Hypothalamus (tissue), 51 donors: ENCODE data around the gene MEGF11.
"Not testable (repeated sequence)": the region's sequence is repeated elsewhere in the genome, so short reads cannot be mapped to it uniquely, and the experiment has no call there.

Experiments
- DNase-seq, 51 donors: peaks; one replicate each; lab custom pipeline; 2025; lab: John Stamatoyannopoulos, UW

MEGF11 gene

DNA sequence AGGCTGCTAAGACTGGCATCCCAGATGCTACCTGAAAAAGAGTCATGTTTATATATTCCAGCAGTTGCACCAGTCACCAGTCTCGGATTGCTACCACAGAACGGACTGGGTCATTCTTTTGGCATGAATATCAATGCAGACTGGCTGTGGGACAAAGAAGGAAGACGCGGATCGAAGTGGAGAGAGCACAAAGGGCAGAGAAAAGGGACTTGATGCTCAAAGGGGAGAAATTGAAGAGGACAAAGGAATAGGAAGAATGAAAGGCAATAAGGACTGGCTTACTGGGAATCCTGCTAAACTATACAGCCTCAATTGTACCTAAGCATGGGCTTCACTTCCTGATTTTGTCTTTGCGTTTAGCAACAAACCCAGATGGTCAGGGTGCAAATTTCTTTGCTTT, 24.5 kb upstream of the MEGF11 start:
- DNase-seq: no peak

DNA sequence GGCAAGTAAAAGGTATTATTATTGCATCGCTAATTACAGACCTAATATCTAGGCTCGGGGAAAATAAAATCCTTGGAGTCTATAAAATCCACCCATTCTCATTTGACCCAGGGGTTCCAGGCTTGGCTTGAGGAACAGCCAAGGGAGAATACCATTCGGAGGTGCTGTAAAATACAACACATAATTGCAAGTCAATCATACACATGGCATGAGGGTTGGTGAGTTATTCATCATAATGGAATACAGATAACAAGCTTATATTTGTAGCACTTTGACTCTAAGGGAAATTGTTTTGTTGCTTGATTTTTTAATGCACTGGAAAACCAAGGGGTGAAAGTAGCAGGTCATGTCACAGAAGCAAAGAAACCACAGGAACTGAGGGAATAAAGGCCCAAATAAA, 23.0 kb upstream of the MEGF11 start:
- DNase-seq: no peak

DNA sequence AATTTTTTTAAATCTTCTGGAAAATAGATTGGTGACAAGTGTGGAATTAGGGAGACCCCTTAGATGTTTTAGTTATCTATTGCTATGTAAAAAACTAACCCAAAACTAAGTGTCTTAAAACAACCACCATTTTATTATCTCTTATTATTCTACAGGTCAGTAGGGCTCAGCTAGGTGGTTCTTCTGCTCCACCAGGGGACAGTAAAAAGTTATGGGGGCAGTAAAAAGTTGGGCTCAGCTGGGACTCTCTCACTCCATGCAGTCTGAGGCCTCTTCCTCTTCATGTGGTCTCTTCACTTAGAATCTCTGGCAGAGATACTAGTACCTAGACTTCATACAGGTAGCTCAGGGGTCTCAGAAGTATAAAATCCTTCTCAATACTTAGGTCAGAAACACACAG, 21.8 kb upstream of the MEGF11 start:
- no peak for DNase-seq

DNA sequence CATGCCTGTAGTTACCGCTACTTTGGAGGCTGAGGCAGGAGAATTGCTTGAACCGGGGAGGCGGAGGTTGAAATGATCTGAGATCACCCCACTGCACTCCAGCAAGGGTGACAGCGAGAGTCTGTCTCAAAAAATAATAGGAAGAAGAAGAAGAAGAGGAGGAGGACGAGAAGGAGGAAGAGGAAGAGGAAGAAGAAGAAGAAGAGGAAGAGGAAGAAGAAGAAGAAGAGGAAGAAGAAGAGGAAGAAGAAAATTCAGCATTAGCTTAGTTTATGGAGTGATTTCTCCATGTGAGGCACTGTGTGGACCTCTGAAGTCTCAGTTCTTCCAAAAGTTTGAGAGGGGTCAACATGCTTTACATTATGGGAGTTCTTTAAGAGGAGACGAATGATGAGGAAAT, 17.4 kb upstream of the MEGF11 start:
- no peak for DNase-seq

DNA sequence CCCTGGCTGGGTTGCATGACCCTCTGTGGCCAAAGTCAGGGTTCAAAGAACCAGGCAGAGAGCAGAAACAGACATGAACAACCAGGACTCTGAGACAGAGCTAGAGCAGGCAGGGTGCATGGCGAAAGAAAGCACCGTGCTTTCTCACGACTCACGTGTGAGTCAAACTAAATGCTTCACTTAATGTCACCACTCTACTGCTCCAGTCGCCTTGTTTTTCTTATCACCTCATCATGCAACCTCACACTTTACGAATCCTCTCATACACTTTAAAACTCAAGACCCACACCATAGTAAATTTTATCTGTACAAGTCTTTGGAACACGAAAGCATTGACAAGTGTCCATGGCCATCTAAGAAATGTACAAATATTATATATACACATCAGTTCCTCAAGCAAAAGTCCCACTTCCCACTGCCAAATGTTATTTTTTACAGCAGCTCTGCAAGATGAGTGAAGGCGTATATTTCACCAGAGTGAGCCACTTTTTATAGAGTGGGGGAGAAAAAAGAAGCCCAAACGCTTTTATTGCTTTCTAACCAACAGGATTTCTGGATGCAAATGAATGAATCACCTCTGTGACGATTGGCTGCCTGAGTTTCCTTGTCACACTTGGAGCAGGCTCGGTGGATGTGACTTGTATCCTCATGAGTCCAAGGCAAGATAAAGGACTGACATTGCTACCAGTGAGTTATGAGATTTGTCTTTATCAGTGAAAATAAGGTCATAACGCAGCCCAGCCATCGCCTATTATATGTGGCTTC, 16.0 kb upstream of the MEGF11 start:
- DNase-seq: peak in 5 of 51 donors; percentile 3 to 47 (median 18)

DNA sequence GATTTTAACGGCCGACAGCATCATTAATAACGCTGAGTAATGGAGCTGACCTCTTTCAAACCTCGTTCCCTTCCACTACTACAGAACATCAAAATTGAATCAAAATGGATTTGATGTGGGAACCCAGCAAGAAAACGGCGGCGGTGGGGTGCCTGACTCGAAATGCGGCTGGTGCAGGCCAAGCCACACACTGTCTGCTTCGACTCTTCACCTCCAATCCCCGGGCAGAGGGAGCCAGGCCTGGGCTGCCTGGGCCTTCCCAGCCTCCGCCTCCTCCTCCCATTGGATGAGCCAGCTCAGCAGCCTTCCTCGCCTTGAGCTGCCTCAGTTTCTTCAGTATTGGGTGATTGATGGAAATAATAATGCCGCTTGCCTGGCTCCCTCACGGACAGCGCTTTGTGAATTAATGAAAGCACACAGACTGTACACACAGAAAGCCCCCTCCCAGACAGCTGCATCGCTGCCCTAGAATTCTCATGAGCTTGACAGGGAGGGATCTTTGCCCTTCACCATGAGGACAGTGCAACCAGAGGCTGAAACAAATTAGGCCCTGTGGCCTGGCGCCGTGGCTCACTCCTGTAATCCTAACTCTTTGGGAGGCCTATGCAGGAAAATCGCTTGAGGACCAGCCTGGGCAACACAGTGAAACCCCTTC, 11.4 kb upstream of the MEGF11 start:
- no peak for DNase-seq

DNA sequence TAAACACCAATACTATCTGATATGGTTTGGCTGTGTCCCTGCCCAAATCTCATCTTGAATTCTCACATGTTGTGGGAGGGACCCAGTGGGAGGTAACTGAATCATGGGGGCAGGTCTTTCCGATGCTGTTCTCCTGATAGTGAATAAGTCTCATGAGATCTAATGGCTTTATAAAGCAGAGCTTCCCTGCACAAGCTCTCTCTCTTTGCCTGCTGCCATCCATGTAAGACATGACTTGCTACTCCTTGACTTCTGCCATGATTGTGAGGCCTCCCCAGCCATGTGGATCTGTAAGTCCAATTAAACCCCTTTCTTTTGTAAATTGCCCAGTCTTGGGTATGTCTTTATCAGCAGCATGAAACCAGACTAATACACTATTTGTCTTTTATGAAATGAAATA, 9.3 kb upstream of the MEGF11 start:
- not testable (repeated sequence) for DNase-seq

DNA sequence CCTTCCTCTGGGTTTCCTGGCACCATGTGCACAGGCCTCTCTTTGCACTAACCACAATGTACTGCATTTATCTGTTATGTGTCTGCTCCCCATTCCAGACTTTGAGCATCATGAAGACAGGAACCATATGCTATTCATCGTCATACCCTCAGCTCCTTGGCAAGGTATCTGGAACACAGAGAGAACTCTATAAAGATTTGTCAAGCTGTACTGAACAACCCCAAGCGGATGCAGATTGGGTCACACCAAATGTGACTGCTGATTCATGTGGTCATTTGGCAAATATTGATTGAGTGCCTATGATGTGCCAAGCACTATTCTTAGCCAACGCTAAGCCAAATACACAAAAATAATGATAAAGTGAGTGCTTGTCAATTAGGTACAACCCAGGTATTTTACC, 7.5 kb upstream of the MEGF11 start:
- DNase-seq: no peak

DNA sequence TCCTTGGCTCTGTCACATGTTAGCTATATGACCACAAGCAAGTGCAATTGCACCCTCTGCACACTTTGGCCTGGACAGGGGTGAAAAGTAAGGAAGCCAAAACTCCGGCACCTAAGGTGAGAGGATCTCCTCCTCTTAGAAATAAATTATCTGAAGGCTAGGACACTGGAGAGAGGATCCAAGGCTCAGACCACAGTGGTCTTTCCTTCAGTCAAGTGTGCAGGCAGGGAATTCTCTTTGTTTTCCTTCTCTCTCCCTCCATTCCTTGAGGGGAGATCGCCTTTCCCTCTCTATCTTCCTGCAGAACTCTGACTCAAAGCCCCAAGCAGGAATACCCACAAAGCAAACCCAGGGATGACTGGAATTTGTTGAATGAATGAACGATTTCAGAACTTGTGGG, 3.1 kb upstream of the MEGF11 start:
- no peak for DNase-seq

DNA sequence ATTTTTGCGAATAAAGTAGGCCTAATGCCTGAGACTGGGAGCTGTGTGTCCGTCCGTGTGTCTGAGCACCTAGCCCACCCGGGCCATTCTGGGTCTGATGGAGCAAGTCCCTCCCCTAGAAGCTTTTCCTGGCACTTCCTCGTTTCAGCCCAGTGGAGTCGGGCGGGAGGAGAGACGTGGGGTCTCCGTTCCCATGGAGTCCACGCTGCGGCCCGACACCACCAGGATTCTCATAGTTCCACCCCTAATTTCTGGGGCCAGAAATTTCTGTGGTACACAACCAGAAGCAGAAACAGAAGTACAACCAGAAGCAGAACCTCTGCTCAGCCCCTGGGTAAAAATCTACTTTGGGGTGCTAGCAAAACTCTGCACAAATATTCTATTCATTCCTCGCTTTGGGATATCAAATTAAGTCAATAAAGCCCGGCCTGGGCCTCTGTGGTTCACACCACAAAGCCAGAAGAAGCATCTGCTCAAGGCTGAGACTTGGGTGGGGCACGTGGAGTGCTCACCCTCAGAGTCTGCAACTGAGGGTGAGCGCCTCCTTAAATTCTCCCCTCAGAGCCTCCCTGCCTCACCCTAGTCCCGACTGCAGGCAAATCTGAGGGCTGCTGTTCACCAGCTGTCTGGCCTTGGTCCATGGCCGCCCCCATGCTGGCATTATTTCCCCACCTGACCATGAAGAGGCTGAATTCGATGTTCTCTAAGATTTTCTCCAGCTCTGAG, 1.6 kb upstream of the MEGF11 start:
- no peak for DNase-seq

DNA sequence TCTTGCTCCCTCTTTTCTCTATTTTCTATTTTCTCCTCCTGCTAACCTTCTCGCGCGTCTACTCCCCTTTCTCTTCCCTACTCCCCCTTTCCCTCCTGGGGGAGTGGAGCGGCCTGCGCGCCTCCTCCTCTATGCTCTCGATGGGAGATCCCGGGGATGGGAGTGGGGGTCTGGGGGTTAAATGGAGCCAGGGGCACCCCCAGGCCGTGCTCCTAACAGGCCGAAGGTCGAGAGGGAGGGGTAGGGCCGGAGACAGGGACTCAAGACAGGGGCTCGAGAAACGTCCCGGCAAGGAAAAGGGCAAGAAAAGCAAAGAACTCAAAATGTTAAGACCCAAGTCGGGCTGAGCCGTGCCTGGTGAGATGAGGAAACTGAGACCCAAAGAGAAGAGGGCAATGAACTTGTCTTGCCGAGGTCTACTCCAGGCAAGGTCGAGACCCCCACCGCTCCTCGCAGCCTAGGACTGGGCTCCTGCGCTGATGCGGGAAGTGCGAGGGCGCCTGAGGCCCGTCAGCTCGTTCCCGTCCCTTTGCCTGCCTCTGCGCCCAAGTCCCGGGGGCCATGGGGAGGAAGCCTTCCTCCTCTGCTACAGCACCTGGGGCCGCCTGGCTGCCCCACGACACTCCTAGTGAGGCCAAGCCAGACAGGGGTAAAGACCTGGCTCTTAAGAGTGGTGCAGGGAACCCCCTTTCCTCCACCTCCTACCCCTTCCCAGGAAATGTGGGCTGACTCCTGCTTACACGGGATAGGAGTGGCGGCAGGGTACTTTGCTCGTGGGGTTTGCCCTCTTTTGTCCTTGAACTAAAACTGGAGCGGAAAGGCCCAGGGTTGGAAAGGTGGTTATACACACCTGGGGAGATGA, 770 bp upstream of the MEGF11 start:
- no peak for DNase-seq

DNA sequence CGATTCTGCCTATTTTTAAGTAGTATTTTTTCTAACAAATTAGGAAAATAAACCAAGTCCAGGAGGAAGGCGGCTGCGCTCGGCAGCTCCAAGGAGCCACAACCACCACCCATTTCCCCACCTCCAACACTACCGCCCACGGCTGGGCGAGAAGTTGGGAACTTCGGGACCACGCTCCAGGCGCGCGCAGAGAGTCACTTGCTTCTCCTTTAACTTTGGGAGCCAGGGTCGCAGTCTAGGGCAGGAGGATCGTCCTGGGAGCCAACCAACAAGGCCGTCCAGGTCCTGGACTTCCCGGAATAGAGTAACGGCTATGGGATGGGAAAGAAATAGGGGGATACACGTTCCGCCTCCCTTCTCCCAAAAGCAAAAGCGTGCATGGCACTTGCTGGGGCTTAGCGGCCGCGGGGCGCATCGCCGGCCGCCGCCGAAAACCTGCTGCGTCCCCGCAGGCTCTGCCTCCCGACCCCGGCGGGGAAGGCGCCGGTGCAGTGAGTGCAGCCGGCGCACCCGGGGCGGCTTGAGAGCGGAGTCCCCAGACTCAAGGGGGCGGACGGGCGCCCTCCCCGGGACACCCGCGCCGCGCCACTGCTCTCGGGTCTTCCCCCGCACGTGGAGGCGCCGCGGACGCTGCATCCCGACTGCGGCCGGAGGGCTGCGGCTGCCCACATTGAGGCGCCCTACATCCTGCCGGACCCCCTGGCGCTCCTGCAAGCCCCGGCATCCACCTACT, 699 bp downstream of the MEGF11 start:
- peak in 3 of 51 donors; percentile 11 to 38 (median 33) for DNase-seq

DNA sequence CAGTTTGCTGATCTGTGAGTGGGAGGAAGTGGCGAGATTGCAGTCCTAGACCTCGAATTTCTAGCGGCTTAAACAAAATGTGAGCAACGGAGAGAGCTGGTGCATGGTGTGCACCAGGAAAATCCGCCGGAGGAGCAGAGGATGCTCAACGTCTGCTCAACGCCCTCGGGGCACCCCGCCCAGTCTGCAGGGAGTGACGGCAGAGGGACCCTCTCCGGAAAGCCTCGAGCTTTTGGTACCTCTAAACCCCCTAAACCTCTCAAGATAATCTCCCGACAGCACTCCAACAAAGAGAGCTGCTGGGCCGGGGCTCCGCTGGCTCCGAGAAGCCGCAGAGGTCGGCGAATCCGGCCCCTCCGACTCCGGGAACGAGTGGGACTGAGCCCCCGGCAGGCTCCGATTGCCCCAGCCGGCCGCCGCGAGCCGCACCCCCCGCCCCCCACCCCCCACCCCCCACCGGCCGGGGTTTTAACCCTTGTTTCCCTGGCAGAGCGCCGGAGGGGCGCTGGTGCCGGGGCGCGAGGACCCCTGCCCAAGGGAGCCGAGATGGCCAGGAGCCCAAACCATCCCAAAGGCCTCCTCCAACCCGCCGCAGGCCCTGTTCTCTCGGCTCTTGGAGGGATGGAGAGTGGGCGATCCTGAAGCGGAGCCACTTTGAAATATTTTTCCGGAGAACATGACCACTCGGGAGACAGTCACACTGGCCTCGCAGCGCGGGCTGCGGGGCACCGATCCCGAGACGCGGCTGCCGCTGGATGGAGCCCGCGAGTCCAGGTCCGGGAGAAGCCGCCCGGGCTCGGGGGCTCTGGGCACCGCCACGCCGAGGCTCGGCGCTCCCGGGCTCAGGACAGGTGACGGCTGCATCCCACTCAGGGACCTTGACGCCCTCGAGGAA, 1.5 kb downstream of the MEGF11 start:
- peak in 31 of 51 donors; percentile 10 to 70 (median 33) for DNase-seq

DNA sequence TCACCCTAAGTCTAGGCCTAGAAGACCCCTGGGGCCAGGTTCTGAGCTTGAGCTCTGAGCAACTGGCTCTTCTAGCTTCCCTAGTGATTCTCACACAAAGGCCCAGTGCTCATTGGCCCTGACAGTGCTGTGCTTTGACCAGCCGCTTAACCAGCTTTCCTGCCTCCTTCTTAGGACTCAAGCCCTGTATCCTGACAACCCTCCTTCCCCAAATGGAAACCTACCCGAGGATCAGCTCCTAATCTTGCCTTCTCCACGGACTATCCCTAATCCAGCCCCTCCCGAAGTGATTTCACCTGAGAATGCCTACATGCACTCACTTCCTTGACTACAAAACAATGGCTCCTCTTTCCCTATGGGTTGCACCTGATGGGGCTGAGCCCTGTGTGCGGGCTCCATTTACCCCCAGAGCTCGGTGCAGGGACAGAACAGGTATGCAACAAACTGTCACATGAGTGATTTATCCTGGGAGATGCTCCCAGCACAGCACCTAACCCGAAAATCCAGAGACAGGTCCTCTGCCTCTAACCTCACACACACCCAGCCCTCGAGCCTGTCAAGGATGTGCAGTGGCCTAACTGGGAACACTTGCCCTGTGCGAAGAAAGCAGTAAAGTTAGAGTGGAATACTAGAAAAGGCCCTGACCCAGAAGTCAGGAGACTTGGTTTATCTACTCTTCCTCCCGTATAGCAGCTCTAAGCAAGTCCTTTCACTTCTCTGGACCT, 2.3 kb downstream of the MEGF11 start:
- DNase-seq: peak in 1 of 51 donors; percentile 29

DNA sequence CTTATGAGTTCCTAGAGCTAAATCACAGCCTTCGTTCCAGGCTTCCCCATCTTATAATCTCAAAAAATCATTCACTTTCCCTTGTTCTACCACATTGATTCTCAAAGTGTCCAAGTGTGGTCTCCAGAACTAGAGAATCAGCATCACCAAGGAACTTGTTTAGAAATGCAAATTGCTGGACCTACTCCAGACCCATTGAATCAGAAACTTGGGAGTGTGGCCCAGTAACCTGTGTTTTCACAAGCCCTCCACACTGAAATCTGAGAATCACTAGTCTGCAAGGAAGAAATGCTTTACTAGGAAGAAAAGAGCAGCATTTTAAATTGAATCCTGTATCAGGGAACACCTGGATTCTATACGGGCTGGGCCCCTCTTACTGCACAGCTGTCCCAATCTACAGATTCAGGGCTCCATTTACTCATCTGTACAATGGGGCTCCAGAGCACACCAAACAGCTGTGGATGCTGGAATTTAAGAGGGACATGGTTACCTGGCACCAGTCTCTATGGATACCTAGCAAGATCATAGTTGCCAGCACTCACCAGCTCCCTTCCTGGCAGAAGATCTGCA, 3.9 kb downstream of the MEGF11 start:
- DNase-seq: peak in 1 of 51 donors; percentile 9

DNA sequence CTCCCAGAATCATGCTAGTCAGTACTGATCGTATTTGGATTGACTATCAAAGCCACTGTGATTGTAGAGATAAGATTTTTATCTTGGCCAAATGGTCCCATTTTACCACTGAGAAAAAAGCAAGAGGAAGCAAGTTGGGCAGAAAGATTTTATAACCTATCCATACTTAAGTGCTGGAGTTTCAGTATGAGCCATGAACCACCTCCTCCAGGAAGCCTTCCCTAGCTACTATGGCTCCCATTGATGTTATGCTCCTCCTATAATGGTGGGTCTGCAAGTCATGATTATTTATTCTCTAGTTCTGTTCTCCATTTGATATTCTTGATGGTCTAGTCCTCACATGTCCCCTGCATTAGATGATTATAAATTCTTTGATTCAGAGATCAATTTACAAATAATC, 6.6 kb downstream of the MEGF11 start:
- DNase-seq: no peak

DNA sequence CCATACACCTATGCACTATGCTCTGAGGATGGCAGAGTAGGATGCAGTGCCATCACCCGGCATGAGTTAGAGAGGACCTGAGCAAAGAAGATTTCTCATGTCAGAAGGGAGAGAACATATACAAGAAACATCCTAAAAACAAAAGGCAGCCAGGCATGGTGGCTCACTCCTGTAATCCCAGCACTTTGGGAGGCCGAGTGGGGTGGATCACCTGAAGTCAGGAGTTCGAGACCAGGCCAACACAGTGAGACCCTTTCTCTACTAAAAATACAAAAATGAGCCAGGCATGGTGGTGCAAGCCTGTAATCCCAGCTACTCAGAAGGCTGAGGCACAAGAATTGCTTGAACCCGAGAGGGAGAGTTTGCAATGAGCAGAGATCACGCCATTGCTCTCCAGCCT, 7.7 kb downstream of the MEGF11 start:
- not testable (repeated sequence) for DNase-seq

DNA sequence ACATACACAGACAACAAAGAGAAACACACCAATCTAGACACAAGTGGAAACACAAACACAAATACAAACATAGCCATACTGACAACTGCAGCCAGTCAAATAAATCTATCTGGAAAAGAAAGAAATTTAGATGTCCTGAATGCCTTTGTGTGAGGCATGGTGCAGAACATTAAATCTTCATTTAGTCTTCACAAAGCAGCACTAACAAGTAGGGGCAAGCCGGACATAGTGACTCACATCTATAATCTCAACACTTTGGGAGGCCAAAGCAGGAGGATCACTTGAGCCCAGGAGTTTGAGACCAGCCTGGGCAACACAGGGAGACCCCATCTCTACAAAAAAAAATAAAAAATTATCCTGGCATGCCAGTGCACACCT, 11.7 kb downstream of the MEGF11 start:
- no peak for DNase-seq
